T47D (cell line): ENCODE data around the gene CAGE1.

Source experiments
- DNase-seq, 2 experiments: peaks; one replicate each; pipeline versions ENCODE4 v3.0.0 to v3.0.0-alpha.2; 2011 to 2012; ENCODE audit warnings: low read depth in 1 of 2, low spot score in 1 of 2
- JUND ChIP-seq: IDR thresholded peaks from 2 replicates; pipeline ENCODE4 v1.6.1; 2012; ENCODE audit warnings: low read depth
- in situ Hi-C: cut with HindIII; loops from 2 replicates; pipeline ENCODE4 v1.10.0; 2016; ENCODE audit warnings: low sequenced_read_pairs, low pct_unique_long_range_greater_than_20kb

Gene CAGE1

DNA sequence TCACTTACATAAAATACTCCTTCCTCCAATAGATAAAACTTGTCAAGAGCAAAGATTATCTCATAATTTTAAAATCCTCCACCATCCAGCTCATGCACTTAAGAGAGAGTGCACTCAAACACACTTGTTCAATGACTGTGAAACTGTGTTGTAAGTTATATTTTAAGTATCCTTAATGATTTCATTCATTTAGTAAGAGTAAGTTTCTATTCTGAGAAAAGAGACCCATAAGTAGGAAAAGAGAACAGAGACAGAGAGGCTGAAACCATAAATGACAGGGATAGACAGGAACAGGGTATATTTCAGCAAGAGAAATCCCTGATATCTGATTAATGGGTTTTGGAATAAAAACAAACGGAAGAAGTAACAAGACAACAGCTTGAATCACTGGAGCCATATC, 84.7 kb downstream of the CAGE1 start:
- DNase-seq = no peak
- TF ChIP-seq JUND = no peak
- in situ Hi-C loops = no loop called here

GRCh38 chr6:7301702-7302101, 87.8 kb downstream of the CAGE1 start:
- in situ Hi-C loops = no loop called here
- no peak for TF ChIP-seq JUND
- no peak for DNase-seq

DNA sequence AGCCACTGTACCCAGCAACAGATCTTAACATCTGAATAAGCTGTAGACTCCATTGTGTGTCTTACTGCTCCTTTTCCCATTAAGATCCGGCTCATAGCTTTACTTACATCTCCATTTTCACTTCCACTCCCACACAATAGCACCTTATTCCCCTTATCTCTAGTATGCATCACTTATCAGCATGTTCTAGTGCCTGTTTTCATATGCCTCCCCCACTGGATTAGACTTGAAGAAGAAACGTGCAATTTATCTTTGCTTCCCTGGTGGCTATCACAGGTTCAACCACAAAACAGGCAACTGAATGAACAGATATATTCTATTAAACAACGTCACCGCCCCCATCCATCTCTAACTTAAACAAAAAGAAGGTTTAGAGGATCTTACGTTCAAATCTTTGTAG, 88.6 kb downstream of the CAGE1 start:
- no peak for TF ChIP-seq JUND
- in situ Hi-C loops = no loop called here
- DNase-seq = no peak

- no peak for TF ChIP-seq JUND
- no peak for DNase-seq
- in situ Hi-C loops = no loop called here
Measured at GRCh38 chr6:7298113-7298512, 91.4 kb downstream of the CAGE1 start.

- in situ Hi-C loops = no loop called here
- no peak for DNase-seq
- no peak for TF ChIP-seq JUND
Measured at GRCh38 chr6:7296602-7297001, 92.9 kb downstream of the CAGE1 start.

- no peak for DNase-seq
- in situ Hi-C loops = no loop called here
- TF ChIP-seq JUND = no peak
Measured at GRCh38 chr6:7295916-7296315, 93.6 kb downstream of the CAGE1 start.

DNA sequence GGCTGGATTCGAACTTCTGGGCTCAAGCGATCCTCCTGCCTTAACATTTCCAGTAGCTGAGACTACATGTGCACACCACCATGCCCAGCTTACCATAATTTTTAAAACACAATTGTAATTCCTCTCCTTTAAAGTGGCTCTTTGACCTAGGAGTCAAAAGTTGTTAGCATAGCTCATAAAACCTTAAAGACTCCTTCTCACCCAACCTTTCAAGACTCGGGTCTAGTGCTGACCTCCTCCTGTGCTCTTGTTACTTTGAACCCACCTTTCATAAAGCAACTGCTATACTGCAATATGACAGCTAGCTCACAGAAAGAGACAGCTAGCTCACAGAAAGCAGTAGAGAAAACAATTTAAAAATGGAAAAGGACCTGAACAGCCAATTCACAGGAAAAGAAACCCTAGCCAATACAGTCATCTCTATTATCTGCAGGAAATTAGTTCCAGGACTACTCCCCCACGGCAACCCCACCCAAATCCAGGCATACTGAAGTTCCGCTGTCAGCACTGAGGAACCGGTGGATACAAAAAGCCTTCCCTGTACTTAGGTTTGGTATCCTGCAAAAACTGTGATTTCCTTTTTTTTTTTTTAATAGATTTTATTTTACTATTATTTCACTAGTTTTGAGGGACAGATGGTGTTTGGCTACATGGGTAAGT, 96.8 kb downstream of the CAGE1 start:
- no peak for TF ChIP-seq JUND
- no peak for DNase-seq
- in situ Hi-C loops = no loop called here

DNA sequence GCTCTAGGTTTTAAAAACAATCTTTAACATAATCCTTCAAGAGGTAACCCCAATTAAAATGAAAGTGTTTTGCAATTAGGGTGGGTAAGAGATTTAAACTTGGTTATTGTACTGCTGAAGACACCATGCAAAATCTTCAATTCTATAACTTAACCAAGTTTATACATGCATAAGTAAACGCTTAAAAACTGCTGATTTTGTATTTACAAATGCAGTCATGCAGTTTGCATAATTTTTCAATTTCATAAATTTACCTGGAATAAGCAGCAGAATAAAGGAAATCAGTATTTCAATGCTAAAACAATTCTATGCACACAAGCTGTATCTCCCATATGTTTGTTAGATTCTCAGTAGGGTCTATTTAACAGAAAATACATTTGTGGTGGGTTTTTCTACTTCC, 99.5 kb downstream of the CAGE1 start:
- TF ChIP-seq JUND = no peak
- in situ Hi-C loops = no loop called here
- no peak for DNase-seq

DNA sequence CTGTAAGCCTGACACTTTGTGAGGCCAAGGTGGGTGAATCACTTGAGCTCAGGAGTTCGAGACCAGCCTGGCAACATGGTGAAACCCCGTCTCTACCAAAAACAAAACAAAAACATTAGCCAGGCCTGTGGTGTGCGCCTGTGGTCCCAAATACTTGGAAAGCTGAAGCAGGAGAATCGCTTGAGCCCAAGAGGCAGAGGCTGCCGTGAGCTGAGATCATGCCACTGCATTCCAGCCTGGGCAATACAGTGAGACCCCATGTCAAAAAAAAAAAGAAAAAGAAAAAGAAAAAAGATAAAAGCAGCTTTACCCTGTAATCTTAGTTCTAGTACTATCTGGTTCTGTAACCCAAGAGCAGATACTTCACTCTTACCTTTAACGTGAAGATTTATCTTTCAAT, 104.1 kb downstream of the CAGE1 start:
- in situ Hi-C loops = no loop called here
- DNase-seq = no peak
- no peak for TF ChIP-seq JUND

DNA sequence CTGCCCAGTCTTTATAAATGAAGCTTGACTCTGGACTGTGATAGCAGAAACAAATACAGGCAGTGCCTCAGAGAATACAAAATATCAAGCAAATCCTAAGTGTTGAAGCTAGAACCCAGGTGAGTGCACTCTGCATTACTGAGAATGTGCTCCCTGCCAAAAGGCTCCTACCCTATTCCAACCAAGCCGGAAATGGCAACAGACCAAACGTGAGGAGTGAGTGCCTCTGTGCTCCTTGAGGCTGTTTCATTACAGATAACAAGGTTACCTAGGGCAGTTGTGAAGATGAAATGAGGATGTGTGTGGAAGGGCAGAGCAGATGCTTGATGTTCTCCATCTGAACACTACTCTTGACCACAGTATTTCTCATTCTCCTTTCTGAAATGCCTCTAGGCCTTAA, 105.9 kb downstream of the CAGE1 start:
- no peak for TF ChIP-seq JUND
- DNase-seq = no peak
- in situ Hi-C loops = no loop called here

DNA sequence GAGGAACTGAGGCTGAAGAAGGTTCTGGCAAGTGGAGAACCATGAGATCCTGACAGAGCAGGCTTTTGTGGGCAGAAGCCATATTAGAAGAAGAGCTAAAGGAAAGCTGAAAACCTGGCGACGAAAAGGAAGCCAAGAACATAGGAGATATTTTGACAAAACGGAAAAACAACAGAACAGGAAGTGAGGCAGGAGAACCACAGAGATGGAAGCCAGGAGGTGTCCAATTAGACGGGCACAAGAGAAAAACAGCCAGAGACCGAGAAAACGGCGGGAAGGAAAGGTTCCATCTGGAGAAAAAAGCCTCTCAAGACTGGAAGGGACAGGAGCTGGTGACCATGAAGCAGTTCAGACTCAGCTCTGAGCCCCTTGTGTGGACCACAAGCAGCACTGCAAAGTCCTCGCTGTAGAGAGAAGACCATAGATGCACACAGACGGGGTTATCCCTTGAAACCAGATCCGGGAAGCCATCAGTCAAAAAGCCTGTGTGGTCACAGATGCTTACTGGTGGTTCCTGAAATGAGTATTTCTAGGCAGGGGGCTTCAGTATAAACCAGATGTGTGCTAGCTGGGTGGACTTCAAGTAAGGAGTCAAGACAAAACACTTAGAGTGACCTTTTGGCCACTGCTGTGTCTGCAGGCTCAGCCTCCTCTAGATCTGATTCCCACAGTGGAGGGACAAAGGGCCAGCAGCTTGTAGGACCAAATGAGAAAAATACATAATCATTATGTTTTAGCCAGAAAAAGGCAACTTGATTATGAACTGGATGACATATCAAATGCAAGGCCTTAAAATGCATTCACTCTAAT, 107.2 kb downstream of the CAGE1 start:
- DNase-seq = no peak
- in situ Hi-C loops = no loop called here
- TF ChIP-seq JUND = no peak
